Measurements from ENCODE around the gene PALB2. TPM values are rescaled to one million over a fixed set of nuclear protein-coding genes. Genes with fewer than 3 reads are reported as not detected.
A peak's percentile ranks its signal among the peaks of the same experiment; 100 is the strongest.

The PALB2 gene
- total RNA-seq, 3 donors from 2014 or later = 7.7 to 12.7 (median 11.0) TPM

GRCh38 chr16:23561586-23561985, 79.5 kb downstream of the PALB2 start:
- Histone ChIP-seq H3K4me3 (no peak overlapping the region), H3K9me3 (no peaks in the 10 kb centered on the region), H3K36me3 (ENCODE audit: low read depth) (peaks cover 4% of the 10 kb centered on the region), H3K4me1 (ENCODE audit: low read depth) (peaks cover 3% of the 10 kb centered on the region)
- intact Hi-C loops (cut with DNase I, micrococcal nuclease) = no loop called here
- DNase-seq (no peak), ATAC-seq (no peak)
- TF ChIP-seq, protein P1, sequence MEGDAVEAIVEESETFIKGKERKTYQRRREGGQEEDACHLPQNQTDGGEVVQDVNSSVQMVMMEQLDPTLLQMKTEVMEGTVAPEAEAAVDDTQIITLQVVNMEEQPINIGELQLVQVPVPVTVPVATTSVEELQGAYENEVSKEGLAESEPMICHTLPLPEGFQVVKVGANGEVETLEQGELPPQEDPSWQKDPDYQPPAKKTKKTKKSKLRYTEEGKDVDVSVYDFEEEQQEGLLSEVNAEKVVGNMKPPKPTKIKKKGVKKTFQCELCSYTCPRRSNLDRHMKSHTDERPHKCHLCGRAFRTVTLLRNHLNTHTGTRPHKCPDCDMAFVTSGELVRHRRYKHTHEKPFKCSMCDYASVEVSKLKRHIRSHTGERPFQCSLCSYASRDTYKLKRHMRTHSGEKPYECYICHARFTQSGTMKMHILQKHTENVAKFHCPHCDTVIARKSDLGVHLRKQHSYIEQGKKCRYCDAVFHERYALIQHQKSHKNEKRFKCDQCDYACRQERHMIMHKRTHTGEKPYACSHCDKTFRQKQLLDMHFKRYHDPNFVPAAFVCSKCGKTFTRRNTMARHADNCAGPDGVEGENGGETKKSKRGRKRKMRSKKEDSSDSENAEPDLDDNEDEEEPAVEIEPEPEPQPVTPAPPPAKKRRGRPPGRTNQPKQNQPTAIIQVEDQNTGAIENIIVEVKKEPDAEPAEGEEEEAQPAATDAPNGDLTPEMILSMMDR (IDR thresholded peaks at IDR 0.05) = no peak

- DNase-seq = peak in 1 of 3 donors; percentile 32
- peaks cover 9% of the 10 kb centered on the region for H3K4me1 ChIP-seq (ENCODE audit: low read depth)
Observed at GRCh38 chr16:23557779-23558702, 83.1 kb downstream of the PALB2 start.

DNA sequence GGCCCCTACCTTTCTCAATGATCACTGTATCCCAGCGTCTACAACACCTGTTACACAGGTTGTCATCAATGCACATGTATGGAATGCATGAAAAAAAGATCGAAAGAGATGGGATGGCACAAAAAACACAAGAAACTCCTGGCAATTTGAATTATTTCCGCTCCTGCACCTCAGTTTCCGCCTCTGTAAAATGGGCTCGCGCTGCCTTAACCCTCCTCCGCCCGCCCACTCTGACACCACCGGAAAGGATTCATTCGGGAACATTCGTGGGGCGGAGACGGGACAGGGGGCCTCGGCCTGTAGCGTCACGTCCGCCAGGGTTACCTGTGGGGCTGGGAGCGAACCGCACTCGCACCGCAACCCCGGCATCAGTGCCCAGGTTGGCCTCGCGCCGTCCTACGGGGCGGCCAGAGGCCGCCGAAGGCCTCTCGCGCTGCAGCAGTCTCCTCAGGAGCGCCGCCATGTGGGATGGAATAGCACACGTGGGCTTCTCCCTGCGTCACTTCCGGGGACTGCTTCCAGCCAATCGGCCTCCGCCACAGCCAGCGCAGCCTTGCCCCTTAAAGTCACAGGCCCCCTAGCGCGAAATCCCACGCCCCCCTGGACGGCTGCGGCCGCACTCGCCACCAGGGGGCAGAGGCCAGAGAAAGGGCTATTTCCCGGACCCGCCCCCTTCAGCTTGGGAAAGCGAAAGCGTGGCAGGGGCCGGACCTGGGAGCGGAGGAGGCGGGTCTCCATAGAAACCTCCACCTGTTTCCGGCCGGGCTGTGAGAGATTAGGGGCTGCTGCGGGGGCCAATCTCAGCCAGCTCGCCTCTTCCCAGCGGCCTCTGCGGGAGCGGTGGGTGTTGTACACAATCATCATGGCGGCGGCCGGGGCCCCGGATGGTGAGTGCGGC, 84.0 kb downstream of the PALB2 start, which contains the start of the genes EARS2 and UBFD1:
EARS2 (minus strand) TSS at position 470 of the 898 bp plus-strand sequence; CDS start at position 463, 7 bp downstream.
UBFD1 (plus strand) TSS at position 847 of the 898 bp plus-strand sequence; CDS start at position 863, 16 bp downstream.
- peak; percentile 97 for ATAC-seq
- intact Hi-C loops (cut with DNase I, micrococcal nuclease) = no loop called here
- TF ChIP-seq, protein P1 (IDR thresholded peaks at IDR 0.05) = peak; percentile 98
- DNase-seq = peak; percentile 98 to 100 (median 99)
- Histone ChIP-seq H3K9me3 (no peaks in the 10 kb centered on the region), H3K36me3 (ENCODE audit: low read depth) (peaks cover 4% of the 10 kb centered on the region), H3K4me3 (peak within 1 kb of the TSS; percentile 98), H3K4me1 (ENCODE audit: low read depth) (peaks cover 9% of the 10 kb centered on the region)

More at GRCh38 chr16:23557779-23558702, 83.1 kb downstream of the PALB2 start:
- Histone ChIP-seq H3K36me3 (ENCODE audit: low read depth) (peaks cover 4% of the 10 kb centered on the region), H3K9me3 (no peaks in the 10 kb centered on the region), H3K4me3 (peak overlapping the region; percentile 98)
- TF ChIP-seq, protein P1 (IDR thresholded peaks at IDR 0.05) = no peak
- intact Hi-C loops (cut with DNase I, micrococcal nuclease) = no loop called here
- ATAC-seq = peak; percentile 15

- H3K4me3 ChIP-seq = no peak overlapping the region
- peaks cover 9% of the 10 kb centered on the region for H3K4me1 ChIP-seq (ENCODE audit: low read depth)
- DNase-seq = no peak
- H3K36me3 ChIP-seq (ENCODE audit: low read depth) = peaks cover 7% of the 10 kb centered on the region
- intact Hi-C loops (cut with DNase I, micrococcal nuclease) = no loop called here
- TF ChIP-seq, protein P1 (IDR thresholded peaks at IDR 0.05) = no peak
- H3K9me3 ChIP-seq = no peaks in the 10 kb centered on the region
- ATAC-seq = no peak
Observed at GRCh38 chr16:23554536-23554935, 86.6 kb downstream of the PALB2 start.

Other genes with a start within 250 kb of the PALB2 start
- 10 to 100 TPM; 25.4 to 40.5 (median 32.6) TPM for gene COG7, start 188.1 kb downstream of the PALB2 start, total RNA-seq
- 10 to 100 TPM; 37.9 to 62.6 (median 47.6) TPM for gene GGA2, start 130.8 kb downstream of the PALB2 start, total RNA-seq
- 10 to 100 TPM; 15.2 to 18.0 (median 17.2) TPM for gene EARS2, start 84.0 kb downstream of the PALB2 start, total RNA-seq
- gene UBFD1, start 83.6 kb downstream of the PALB2 start, total RNA-seq = 10 to 100 TPM; 27.8 to 38.3 (median 28.5) TPM
- 100 to 1,000 TPM; 101 to 126 (median 115) TPM for gene NDUFAB1, start 45.0 kb downstream of the PALB2 start, total RNA-seq
- gene DCTN5, start 156 bp upstream of the PALB2 start, total RNA-seq = 10 to 100 TPM; 57.3 to 73.9 (median 67.7) TPM
- gene PLK1, start 37.6 kb upstream of the PALB2 start, total RNA-seq = 10 to 100 TPM in 2 of 3 donors, 1 to 10 TPM in 1; 4.7 to 28.6 (median 13.3) TPM
- gene ERN2, start 71.9 kb upstream of the PALB2 start, total RNA-seq = 100 to 1,000 TPM in 2 of 3 donors, 10 to 100 TPM in 1; 89.4 to 263 (median 154) TPM
- 100 to 1,000 TPM in 2 of 3 donors, 10 to 100 TPM in 1; 97.5 to 432 (median 101) TPM for gene CHP2, start 113.7 kb upstream of the PALB2 start, total RNA-seq
- 10 to 100 TPM in 1 of 3 donors, 1 to 10 TPM in 2; 7.4 to 29.0 (median 8.2) TPM for gene PRKCB, start 194.7 kb upstream of the PALB2 start, total RNA-seq